Measurements from ENCODE around the gene MYOF. TPM values are rescaled to one million over a fixed set of nuclear protein-coding genes. Genes with fewer than 3 reads are reported as not detected.

Gene MYOF
- polyA plus RNA-seq, 3 donors: 9.7 to 29.1 (median 14.5) TPM

GRCh38 chr10:93385345-93385744, 96.8 kb downstream of the MYOF start:
- Histone ChIP-seq H3K27ac (ENCODE audit: low read depth in 1 of 2, low read length in 2 of 2) (no peak overlapping the region), H3K4me1 (ENCODE audit: control insufficient read depth in 1 of 2, insufficient read depth in 2 of 2, low read length in 2 of 2) (peaks cover 55 to 62% of the 10 kb centered on the region in 2 donors), H2AFZ (ENCODE audit: insufficient read depth, low read depth, low read length, poor library complexity, severe bottlenecking) (no peak overlapping the region), H3K9ac (ENCODE audit: insufficient read depth, low read length, poor library complexity, severe bottlenecking) (no peak overlapping the region), H3K36me3 (replicated peaks in 1 of 2; ENCODE audit: control insufficient read depth in 1 of 2, insufficient read depth in 2 of 2, low read length in 2 of 2) (peaks cover 10 to 24% of the 10 kb centered on the region in 2 donors), H4K20me1 (ENCODE audit: insufficient read depth, low read length) (no peaks in the 10 kb centered on the region), H3K79me2 (ENCODE audit: insufficient read depth, low read length) (no peaks in the 10 kb centered on the region), H3K9me3 (replicated peaks in 1 of 2; ENCODE audit: control insufficient read depth in 1 of 2, insufficient read depth in 1 of 2, low read length in 2 of 2) (no peaks in the 10 kb centered on the region), H3K4me2 (replicated peaks; ENCODE audit: extremely low read depth, low read length, poor library complexity, severe bottlenecking) (no peak overlapping the region), H3K4me3 (replicated peaks in 1 of 3; ENCODE audit: low read depth in 2 of 3, low read length in 3 of 3) (no peak overlapping the region), H3K27me3 (ENCODE audit: control insufficient read depth in 2 of 2, insufficient read depth in 2 of 2, low read length in 2 of 2) (no peaks in the 10 kb centered on the region)
- whole genome bisulfite sequencing (ENCODE audit: insufficient coverage): 100% methylated on average over 1 of the region's 2 CpGs
- Mint-ChIP-seq H3K4me1 (peaks cover 60% of the 10 kb centered on the region), H3K36me3 (peaks cover 36 to 41% of the 10 kb centered on the region in 2 donors), H3K4me3 (no peak overlapping the region), H3K27ac (peak overlapping the region in 1 of 7 donors; percentile 53), H3K27me3 (ENCODE audit: low read depth in 3 of 3) (peaks cover 0 to 3% (median 0%) of the 10 kb centered on the region in 3 donors), H3K9me3 (no peaks in the 10 kb centered on the region)
- intact Hi-C loops (cut with micrococcal nuclease): loop anchor here (5.0 kb wide), 1 partner anchor 52 kb away; no protein-coding TSS in a partner anchor
- no peak for TF ChIP-seq CTCF (IDR thresholded peaks at IDR 0.05)
- DNase-seq: no peak

- H3K4me3 Mint-ChIP-seq: no peak overlapping the region
- 83% methylated on average over 3 of the region's 7 CpGs for WGBS (ENCODE audit: insufficient coverage)
These were observed 98.1 kb downstream of the MYOF start for GRCh38 chr10:93384006-93384405.

More at GRCh38 chr10:93384006-93384405, 98.1 kb downstream of the MYOF start:
- peaks cover 18 to 38% of the 10 kb centered on the region in 2 donors for H3K36me3 ChIP-seq (replicated peaks in 1 of 2; ENCODE audit: control insufficient read depth in 1 of 2, insufficient read depth in 2 of 2, low read length in 2 of 2)
- no peaks in the 10 kb centered on the region for H3K9me3 ChIP-seq (replicated peaks in 1 of 2; ENCODE audit: control insufficient read depth in 1 of 2, insufficient read depth in 1 of 2, low read length in 2 of 2)
- H3K27ac ChIP-seq (ENCODE audit: low read depth in 1 of 2, low read length in 2 of 2): peak overlapping the region; percentile 13 to 69
- H3K4me2 ChIP-seq (replicated peaks; ENCODE audit: extremely low read depth, low read length, poor library complexity, severe bottlenecking): no peak overlapping the region
- peaks cover 55 to 65% of the 10 kb centered on the region in 2 donors for H3K4me1 ChIP-seq (ENCODE audit: control insufficient read depth in 1 of 2, insufficient read depth in 2 of 2, low read length in 2 of 2)
- no peaks in the 10 kb centered on the region for H3K79me2 ChIP-seq (ENCODE audit: insufficient read depth, low read length)
- Mint-ChIP-seq H3K4me1 (peaks cover 62% of the 10 kb centered on the region), H3K27me3 (ENCODE audit: low read depth in 3 of 3) (peaks cover 0 to 3% (median 0%) of the 10 kb centered on the region in 3 donors), H3K27ac (peak overlapping the region; percentile 30 to 87 (median 66)), H3K9me3 (no peaks in the 10 kb centered on the region), H3K36me3 (peaks cover 47 to 52% of the 10 kb centered on the region in 2 donors)
- DNase-seq: peak in 1 of 3 donors; percentile 44
- intact Hi-C loops (cut with micrococcal nuclease): loop anchor here in 1 of 2 donors (5.0 kb wide), 1 partner anchor 33 kb away; no protein-coding TSS in a partner anchor
- H4K20me1 ChIP-seq (ENCODE audit: insufficient read depth, low read length): no peaks in the 10 kb centered on the region
- no peak overlapping the region for H3K4me3 ChIP-seq (replicated peaks in 1 of 3; ENCODE audit: low read depth in 2 of 3, low read length in 3 of 3)
- H2AFZ ChIP-seq (ENCODE audit: insufficient read depth, low read depth, low read length, poor library complexity, severe bottlenecking): no peak overlapping the region
- no peak for TF ChIP-seq CTCF (IDR thresholded peaks at IDR 0.05)
- no peak overlapping the region for H3K9ac ChIP-seq (ENCODE audit: insufficient read depth, low read length, poor library complexity, severe bottlenecking)
- H3K27me3 ChIP-seq (ENCODE audit: control insufficient read depth in 2 of 2, insufficient read depth in 2 of 2, low read length in 2 of 2): no peaks in the 10 kb centered on the region
